Measurements from ENCODE around the gene ETNK1. TPM values are rescaled to one million over a fixed set of nuclear protein-coding genes. Genes with fewer than 3 reads are reported as not detected.
"Not testable (repeated sequence)": the region's sequence is repeated elsewhere in the genome, so short reads cannot be mapped to it uniquely, and the experiment has no call there.

The ETNK1 gene
- total RNA-seq, 1 donor from 2014 or later, result 118 TPM

DNA sequence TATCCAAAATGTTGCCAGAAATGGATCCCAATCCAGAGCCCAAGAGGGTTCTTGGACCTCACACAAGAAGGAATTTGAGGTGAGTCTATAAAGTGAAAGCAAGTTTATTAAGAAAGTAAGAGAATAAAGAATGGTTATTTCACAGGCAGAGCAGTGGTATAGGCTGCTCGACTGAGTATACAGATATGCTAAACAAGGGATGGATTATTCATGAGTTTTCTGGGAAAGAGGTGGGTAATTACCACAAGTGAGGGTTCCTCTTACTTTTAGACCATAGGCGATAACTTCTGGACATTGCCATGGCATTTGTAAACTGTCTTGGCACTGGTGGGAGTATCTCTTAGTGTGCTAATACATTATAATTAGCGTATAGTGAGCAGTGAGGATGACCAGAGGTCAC lies 73.6 kb downstream of the ETNK1 start:
- Mint-ChIP-seq H3K4me1 (ENCODE audit: low read depth, unreplicated experiment) (no peaks in the 10 kb centered on the region), H3K27ac (ENCODE audit: unreplicated experiment) (no peak overlapping the region), H3K27me3 (ENCODE audit: unreplicated experiment) (peaks cover 1% of the 10 kb centered on the region), H3K4me3 (ENCODE audit: unreplicated experiment) (no peak overlapping the region), H3K36me3 (ENCODE audit: unreplicated experiment) (peaks cover 2% of the 10 kb centered on the region), H3K9me3 (ENCODE audit: unreplicated experiment) (peaks cover 4% of the 10 kb centered on the region)
- no peak for DNase-seq
- TF ChIP-seq, protein P1, sequence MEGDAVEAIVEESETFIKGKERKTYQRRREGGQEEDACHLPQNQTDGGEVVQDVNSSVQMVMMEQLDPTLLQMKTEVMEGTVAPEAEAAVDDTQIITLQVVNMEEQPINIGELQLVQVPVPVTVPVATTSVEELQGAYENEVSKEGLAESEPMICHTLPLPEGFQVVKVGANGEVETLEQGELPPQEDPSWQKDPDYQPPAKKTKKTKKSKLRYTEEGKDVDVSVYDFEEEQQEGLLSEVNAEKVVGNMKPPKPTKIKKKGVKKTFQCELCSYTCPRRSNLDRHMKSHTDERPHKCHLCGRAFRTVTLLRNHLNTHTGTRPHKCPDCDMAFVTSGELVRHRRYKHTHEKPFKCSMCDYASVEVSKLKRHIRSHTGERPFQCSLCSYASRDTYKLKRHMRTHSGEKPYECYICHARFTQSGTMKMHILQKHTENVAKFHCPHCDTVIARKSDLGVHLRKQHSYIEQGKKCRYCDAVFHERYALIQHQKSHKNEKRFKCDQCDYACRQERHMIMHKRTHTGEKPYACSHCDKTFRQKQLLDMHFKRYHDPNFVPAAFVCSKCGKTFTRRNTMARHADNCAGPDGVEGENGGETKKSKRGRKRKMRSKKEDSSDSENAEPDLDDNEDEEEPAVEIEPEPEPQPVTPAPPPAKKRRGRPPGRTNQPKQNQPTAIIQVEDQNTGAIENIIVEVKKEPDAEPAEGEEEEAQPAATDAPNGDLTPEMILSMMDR (IDR thresholded peaks at IDR 0.05; ENCODE audit: partially characterized antibody, unreplicated experiment), result no peak

DNA sequence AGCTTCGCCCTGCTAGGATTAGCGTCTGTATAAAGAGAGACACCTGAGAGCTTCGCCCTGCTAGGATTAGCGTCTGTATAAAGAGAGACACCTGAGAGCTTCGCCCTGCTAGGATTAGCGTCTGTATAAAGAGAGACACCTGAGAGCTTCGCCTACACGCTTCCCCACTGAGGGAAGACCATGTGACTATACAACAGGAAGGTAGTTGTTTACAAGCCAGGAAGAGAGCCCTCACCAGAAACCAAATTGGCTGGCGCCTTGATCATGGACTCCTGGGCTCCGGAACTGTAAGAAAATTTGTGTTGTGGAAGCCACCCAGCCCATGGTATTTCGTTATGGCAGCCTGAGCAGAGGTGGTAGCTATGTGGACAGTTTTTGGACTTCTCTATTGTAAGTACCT lies 74.7 kb downstream of the ETNK1 start:
- not testable (repeated sequence) for H3K4me3 Mint-ChIP-seq (ENCODE audit: unreplicated experiment); H3K27ac Mint-ChIP-seq (ENCODE audit: unreplicated experiment); DNase-seq; H3K9me3 Mint-ChIP-seq (ENCODE audit: unreplicated experiment); H3K36me3 Mint-ChIP-seq (ENCODE audit: unreplicated experiment); H3K27me3 Mint-ChIP-seq (ENCODE audit: unreplicated experiment); H3K4me1 Mint-ChIP-seq (ENCODE audit: low read depth, unreplicated experiment)

DNA sequence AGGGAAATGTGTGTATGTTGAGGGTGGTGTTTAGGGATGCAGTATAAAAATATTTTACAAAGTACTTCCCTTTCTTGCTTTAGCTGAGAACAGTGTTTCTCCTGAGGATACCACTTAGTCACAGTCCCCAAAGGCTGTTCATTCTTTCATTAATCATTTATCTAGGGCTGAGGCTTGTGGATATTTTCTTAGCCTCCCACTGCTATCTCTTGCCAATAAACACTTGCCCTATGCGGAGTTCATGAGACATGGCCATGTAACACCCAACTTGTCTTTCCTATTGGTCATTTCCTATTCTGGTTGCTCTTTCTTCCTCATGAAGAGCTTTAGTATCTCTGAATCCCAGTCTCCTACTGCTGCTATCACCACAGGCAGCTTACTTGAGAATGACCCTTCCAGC lies 75.1 kb downstream of the ETNK1 start:
- DNase-seq, result no peak
- TF ChIP-seq, protein P1 (IDR thresholded peaks at IDR 0.05; ENCODE audit: partially characterized antibody, unreplicated experiment), result no peak
- Mint-ChIP-seq H3K4me1 (ENCODE audit: low read depth, unreplicated experiment) (no peaks in the 10 kb centered on the region), H3K36me3 (ENCODE audit: unreplicated experiment) (no peaks in the 10 kb centered on the region), H3K27ac (ENCODE audit: unreplicated experiment) (no peak overlapping the region), H3K4me3 (ENCODE audit: unreplicated experiment) (no peak overlapping the region), H3K9me3 (ENCODE audit: unreplicated experiment) (peaks cover 3% of the 10 kb centered on the region), H3K27me3 (ENCODE audit: unreplicated experiment) (no peaks in the 10 kb centered on the region)

DNA sequence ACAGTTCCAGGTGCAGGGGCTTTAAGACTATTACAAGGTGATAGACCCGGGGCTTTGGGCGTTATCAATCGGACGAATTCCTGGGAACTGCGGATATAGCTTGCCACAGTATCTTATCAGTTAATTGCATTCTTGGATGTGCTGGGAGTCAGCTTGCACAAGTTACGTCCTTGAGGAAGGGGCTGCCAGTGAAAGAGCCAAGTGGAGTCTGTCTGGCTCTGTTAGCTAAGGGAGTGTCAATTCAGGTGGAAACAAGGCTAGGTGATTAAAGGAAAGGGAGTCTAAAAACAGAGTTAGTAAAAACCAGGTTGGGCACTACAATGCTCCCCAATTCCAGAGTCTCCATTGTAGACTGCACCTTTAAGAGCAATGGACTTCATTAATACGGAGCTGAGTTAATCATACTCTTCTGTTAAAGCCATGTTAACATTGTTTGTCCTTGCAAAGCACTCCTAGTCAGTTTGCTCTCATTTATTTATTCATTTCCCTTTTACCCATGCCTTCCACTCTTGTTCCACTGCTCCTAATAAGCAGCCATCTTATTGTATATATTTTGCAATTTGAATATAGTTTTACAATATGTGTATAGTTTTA lies 76.3 kb downstream of the ETNK1 start:
- not testable (repeated sequence) for H3K4me3 Mint-ChIP-seq (ENCODE audit: unreplicated experiment); H3K36me3 Mint-ChIP-seq (ENCODE audit: unreplicated experiment); H3K9me3 Mint-ChIP-seq (ENCODE audit: unreplicated experiment); H3K27me3 Mint-ChIP-seq (ENCODE audit: unreplicated experiment); H3K4me1 Mint-ChIP-seq (ENCODE audit: low read depth, unreplicated experiment); H3K27ac Mint-ChIP-seq (ENCODE audit: unreplicated experiment); DNase-seq

DNA sequence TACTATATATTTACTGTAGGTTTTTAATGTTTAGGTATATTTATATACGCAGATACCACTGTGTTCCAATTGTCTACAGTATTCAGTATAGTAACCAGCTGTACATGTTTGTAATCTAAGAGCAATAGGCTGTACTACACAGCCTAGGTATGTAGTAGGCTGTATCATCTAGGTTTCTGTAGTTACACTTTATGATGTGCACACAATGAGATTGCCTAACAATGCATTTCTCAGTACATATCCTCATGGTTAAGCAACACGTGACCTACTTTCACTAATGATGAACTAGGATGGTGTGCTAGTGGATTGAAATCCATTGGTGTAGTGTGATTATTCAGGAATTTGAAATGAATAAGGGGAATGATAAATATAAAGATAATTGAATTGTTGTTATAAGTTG lies 77.7 kb downstream of the ETNK1 start:
- H3K4me3 Mint-ChIP-seq (ENCODE audit: unreplicated experiment), result no peak overlapping the region
- H3K4me1 Mint-ChIP-seq (ENCODE audit: low read depth, unreplicated experiment), result no peaks in the 10 kb centered on the region
- H3K27me3 Mint-ChIP-seq (ENCODE audit: unreplicated experiment), result no peaks in the 10 kb centered on the region
- H3K27ac Mint-ChIP-seq (ENCODE audit: unreplicated experiment), result no peak overlapping the region
- no peak for DNase-seq
- H3K36me3 Mint-ChIP-seq (ENCODE audit: unreplicated experiment), result no peaks in the 10 kb centered on the region
- TF ChIP-seq, protein P1 (IDR thresholded peaks at IDR 0.05; ENCODE audit: partially characterized antibody, unreplicated experiment), result no peak
- H3K9me3 Mint-ChIP-seq (ENCODE audit: unreplicated experiment), result peaks cover 1% of the 10 kb centered on the region

DNA sequence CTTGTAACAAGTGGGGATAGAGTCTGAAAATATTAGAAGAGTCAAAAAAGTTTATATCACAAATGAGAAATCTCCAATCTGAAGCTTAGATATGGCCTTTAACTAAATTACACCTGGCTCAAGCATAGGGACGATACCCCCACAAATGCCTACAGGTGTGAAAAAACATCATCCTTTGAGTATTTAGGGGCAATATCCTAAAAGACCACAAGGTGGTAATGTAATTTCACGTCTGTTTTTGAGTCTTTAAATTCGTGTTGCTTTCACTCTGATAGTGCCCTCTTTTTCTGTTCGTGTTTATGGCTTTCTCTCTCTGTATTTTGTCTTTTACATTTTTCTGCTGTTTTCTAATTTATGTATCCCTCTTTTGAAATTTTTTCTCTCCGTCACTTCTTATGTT lies 84.3 kb downstream of the ETNK1 start:
- no peak overlapping the region for H3K27ac Mint-ChIP-seq (ENCODE audit: unreplicated experiment)
- no peaks in the 10 kb centered on the region for H3K9me3 Mint-ChIP-seq (ENCODE audit: unreplicated experiment)
- H3K27me3 Mint-ChIP-seq (ENCODE audit: unreplicated experiment), result no peaks in the 10 kb centered on the region
- H3K36me3 Mint-ChIP-seq (ENCODE audit: unreplicated experiment), result no peaks in the 10 kb centered on the region
- no peak for DNase-seq
- no peaks in the 10 kb centered on the region for H3K4me1 Mint-ChIP-seq (ENCODE audit: low read depth, unreplicated experiment)
- TF ChIP-seq, protein P1 (IDR thresholded peaks at IDR 0.05; ENCODE audit: partially characterized antibody, unreplicated experiment), result peak; percentile 51
- no peak overlapping the region for H3K4me3 Mint-ChIP-seq (ENCODE audit: unreplicated experiment)

Data from glutamatergic neuron (in vitro differentiated cells).